GM19351 (cell line): Measurements from ENCODE around the gene CEP70.
A peak's percentile ranks its signal among the peaks of the same experiment; 100 is the strongest.
"Not testable (repeated sequence)": the region's sequence is repeated elsewhere in the genome, so short reads cannot be mapped to it uniquely, and the experiment has no call there.

Experiments
- ATAC-seq: cut with Tn5 transposase; IDR thresholded peaks from one replicate; pipeline ENCODE4 v1.9.1; 2021; ENCODE audit warnings: mild to moderate bottlenecking, moderate library complexity; ENCODE audit not compliant: unreplicated experiment

Gene CEP70, protein sequence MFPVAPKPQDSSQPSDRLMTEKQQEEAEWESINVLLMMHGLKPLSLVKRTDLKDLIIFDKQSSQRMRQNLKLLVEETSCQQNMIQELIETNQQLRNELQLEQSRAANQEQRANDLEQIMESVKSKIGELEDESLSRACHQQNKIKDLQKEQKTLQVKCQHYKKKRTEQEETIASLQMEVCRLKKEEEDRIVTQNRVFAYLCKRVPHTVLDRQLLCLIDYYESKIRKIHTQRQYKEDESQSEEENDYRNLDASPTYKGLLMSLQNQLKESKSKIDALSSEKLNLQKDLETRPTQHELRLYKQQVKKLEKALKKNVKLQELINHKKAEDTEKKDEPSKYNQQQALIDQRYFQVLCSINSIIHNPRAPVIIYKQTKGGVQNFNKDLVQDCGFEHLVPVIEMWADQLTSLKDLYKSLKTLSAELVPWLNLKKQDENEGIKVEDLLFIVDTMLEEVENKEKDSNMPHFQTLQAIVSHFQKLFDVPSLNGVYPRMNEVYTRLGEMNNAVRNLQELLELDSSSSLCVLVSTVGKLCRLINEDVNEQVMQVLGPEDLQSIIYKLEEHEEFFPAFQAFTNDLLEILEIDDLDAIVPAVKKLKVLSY

DNA sequence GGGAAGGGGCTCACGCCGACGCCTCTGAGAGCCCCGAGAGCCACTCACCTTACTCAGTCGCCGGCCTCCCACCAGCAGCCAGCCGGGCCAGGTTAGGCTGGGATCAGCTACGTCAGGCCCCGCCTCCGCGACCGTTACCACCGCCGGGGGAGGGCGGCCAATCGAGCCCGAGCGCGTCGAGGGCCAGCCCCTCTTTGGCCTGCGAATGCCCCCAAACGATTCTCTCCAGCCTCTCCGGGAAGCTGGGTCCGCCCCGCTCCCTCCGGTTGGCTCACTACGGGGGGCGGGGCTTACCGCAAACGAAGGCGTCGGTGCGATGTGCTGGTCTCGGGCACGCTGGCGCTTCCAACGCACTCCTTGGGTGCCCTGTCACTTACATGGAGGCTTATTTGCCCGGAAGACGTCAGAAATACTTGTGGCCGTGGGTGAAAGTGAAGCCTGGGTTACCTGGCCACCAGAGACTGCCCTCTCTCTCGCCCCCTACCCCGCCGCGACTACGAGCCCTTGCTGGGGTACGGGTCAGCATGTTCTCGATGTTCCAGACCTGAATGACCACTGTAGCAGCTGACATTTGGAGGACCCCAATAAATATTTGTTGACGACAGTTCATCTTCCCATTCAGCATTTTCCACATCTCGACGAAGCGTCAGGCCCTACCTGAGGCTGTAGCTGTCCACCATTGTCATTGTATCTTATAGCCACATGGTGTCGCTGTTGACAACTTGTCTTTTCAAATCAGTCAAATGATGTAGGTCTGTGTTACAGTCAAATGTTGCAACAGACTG lies at the start of gene CEP70:
TSS of gene CEP70 (minus strand) at position 111 of the 785 bp plus-strand sequence. CDS start 21,333 bp downstream, outside the sequence.
- ATAC-seq: peak; percentile 82

DNA sequence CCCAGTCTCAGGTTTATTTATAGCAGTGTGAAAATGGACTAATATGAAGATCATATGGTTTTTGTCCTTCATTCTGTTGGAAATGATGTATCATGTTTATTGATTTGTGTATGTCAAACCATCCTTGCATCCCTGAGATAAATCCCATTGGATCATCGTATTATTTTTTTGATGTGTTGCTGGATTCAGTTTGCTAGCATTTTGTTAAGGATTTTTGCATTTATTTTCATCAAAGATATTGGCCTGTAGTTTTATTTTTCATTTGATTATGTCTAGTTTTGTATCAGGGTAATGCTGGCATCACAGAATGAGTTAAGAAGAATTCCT lies 48.8 kb upstream of the CEP70 start:
- ATAC-seq: no peak

DNA sequence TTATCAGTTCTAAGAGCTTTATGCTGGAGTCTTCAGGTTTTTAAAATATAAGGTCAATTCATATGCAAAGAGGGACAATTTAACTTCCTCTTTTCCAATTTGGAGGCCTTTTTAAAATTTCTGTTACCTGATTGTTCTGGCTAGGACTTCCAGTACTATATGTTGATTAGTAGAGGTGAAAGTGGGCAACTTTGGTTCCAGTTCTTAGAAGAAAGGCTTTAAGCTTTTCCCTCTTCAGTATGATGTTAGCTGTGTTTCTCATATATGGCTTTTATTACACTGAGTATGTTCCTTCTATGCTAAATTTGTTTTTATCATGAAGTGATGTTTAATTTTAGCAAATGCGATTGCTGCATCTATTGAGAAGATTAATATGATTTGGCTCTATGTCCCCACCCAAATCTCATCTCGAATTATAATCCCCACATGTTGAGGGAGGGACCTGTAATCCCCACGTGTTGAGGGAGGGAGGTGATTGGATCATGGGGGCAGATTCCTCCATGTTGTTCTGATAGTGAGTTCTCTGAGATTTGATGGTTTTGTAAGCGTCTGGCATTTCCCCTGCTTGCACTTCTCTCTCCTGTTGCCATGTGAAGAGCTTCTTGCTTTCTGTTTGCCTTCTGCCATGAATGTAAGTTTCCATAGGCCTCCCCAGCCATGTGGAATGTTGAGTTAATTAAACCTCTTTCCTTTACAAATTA lies 48.3 kb upstream of the CEP70 start:
- ATAC-seq: no peak

DNA sequence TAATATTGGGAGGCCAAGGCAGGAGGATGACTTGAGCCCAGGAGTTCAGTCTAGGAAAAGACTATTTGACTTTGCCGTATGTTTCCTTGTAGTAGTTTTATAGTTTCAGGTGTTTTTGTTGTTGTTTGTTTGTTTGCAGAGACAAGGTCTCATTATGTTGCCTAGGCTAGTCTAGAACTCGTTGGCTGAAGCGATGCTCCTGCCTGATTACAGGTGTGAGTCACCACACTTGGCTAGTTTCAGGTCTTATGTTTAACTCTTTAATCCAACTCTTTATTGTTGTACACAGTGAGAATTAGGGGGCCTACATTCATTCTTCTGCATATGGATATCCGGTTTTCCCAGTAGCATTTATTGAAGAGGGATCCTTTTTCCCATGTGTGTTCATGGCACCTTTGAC lies 46.5 kb upstream of the CEP70 start:
- ATAC-seq: no peak

DNA sequence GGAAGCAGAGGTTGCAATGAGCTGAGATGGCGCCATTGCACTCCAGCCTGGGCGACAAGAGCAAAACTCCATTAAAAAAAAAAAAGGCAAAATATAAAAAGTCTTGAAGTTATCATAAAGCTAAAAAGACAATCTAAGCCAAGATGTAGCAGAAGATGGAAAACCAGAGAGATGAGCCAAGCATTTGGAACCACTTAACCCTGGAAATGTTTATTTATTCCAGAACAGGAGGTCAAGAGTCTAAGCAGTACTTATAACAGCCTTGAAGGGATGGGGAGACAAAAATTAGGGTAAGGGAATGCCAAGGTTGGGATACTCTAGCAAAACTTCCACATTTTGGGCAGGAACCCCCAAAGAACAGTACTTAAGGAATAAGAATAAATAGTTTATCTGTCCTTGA lies 44.6 kb upstream of the CEP70 start:
- ATAC-seq: no peak

DNA sequence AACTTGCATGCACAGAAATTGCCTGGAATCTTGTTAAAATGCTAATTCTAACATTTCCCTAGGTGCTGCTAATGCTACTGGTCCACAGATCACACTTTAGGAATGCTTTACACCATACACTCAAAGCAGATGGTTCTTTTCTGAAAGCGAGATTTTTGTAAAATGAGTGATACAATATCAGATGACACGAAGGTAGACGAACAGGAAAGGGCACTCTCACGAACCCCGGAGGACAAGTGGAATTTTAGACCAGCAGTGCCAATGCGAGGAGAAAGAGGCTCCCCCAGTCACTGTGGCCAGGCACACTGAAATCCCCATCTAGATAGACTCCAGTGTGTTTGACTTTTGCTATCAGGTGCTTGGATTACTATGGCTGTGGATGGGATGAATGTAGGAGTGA lies 35.5 kb upstream of the CEP70 start:
- ATAC-seq: no peak

DNA sequence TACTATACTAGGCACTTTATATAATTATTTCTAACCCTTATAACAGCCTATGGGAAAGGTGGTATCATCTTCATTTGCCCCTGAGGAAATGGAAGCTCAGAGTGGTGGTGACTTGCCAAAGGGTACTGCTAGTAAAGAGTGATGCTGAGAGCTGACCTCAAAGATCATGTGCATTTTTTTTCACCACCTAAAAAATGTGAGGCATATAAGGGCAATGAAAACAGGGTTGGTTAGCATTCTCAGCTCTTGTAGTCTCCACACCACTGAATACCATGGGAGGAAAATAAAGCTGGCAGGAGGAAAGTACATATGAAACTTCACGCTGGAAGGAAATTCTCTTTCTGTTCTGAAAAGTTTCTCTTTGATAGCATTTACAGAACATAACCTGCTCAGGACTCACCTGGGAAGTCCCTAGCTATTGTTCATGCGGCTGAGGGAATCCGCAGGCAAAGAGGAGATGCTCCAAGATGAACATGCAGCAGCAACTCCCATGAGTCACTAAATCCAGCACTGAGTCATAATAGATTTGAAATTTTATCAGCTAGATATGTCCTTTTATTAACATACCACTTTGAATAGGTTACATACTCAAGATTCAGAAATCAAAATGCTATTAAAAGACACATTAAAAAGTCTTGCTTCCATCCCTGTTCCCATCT lies 31.8 kb upstream of the CEP70 start:
- ATAC-seq: no peak

DNA sequence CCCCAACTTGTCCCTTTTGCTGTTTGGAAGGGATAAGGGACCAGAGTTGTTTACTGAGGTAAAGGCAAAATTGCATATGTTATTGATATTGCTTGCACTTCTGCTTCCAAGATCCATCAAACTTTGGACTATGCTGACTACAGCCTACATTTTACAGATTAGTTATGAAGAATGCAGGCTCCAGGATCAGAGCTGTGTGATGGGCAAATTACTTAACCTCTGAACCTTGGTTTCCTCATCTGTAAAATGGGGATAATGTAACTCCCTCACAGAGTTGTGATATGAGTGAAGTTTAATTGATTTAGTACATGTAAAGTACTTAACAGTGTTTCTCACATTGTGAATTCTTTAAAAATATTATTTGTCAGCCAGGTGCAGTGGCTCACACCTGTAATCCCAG lies 30.5 kb upstream of the CEP70 start:
- ATAC-seq: no peak

DNA sequence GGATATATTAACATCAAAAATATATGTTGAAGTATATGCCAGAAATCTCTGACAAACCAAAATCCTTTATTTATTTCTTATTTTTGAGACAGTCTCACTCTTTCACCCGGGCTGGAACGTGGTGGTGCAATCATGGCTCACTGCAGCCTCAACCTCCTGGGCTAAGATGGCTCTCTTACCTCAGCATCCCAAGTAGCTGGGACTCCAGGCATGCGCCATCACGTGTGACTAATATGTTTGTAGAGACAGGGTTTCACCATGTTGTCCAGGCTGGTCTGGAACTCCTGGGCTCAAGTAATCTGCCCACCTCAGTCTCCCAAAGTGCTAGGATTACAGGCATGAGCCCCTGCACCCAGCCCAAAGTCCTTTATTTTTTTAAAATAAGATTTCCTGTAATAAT lies 26.4 kb upstream of the CEP70 start:
- ATAC-seq: no peak

DNA sequence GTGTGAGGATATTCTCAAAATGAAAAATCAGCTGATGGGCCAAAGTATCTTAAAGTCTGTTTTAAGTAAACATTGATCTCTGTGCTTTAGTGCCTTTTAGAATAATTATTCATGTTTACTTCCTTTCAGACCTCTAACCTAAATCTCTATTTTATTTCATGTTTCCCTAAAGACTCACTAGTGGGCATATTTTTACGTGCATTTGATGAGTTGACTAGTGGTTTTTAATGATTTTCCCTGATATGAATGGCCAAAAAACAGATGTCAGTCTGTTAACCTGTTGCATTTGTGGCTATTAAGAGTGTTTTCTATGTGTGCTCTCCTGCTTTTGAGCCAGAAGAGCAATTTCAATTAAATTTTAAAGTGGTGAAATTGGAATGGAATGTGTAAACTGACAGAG lies 21.4 kb upstream of the CEP70 start:
- ATAC-seq: no peak

DNA sequence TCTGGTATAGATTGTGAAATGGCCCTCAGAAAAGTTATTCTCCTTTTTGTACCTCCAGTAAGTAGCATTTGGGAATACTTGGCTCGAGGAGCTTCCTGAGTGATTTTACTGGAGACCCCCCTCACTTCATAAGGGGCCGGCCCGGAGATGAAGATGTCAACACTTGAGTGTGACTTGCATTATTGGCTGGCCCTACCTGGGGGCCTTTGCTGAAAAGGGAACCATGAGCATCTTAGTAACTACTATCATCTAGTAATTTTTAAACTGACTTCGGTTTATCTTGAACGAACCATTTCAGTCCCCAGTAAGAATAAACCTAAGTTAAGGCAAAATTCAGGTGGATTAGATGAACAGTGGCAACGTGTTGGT lies 15.8 kb upstream of the CEP70 start:
- no peak for ATAC-seq

DNA sequence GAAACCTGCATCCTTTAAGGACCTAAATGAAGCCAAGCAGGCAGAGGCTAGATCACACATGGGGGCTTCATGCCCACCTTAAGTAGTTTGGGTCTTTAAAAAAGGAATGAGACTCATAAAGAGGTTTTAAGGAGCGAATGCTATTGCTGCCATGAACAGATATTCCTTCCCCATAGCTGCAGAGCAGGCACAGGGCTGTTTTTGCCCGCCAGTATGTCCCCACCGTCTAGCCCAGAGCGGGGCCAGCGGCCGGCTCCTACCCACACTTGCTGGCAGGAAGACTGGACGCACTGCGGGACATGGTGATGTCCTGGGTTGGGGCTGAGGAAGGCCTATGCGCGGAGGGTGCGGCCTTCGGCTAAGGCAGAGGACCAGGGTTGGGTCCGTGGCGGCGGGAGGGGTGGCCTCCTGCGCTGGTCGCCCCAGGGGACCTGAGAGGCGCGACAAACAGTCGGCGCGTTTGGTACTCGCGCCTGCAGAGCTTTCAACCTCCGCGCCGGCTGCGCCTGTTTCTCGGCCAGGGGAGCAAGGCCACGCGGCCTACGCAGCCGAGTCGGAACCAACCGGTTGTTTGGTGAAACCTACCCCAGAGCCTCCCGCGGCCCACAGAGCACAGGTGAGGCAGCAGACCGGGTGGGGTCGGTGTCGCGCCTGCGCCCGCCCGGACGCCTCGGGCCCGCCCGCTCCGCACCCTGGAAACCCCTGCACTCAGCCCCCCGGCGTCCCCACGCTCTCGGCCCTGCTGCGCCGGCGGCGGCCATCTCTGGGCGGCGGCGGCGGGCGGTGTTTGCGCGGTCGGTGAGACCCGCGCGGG lies 14.5 kb upstream of the CEP70 start, which contains the start of gene FAIM:
TSS of gene FAIM (plus strand) at position 450 of the 814 bp plus-strand sequence. CDS start 10,956 bp downstream, outside the sequence.
- peak; percentile 73 for ATAC-seq

DNA sequence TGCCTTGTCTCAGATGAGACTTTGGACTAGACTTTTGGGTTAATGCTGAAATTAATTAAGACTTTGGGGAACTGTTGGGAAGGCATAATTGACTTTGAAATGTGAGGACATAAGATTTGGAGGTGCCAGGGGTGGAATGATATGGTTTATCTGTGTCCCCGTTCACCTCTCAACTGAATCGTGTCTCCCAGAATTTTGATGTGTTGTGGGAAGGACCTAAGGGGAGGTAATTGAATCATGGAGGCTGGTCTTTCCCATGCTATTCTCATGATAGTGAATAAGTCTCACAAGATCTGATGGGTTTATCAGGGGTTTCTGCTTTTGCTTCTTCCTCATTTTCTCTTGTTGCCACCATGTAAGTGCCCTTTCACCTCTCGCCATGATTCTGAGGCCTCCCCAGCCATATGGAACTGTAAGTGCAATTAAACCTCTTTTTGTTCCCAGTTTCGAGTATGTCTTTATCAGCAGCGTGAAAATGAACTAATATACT lies 10.1 kb upstream of the CEP70 start:
- ATAC-seq: not testable (repeated sequence)

DNA sequence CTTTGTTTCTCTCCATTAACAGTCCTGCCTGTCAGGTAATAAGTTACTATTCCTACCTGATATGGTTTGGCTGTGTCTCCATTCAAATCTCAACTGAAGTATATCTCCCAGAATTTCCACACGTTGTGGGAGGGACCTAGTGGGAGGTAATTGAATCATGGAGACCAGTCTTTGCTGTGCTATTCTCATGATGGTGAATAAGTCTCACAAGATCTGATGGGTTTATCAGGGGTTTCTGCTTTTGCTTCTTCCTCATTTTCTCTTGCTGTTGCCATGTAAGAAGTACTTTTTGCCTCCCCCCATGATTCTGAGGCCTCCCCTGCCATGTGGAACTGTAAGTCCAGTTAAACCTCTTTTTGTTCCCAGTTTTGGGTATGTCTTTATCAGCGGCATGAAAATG lies 7.6 kb upstream of the CEP70 start:
- not testable (repeated sequence) for ATAC-seq

DNA sequence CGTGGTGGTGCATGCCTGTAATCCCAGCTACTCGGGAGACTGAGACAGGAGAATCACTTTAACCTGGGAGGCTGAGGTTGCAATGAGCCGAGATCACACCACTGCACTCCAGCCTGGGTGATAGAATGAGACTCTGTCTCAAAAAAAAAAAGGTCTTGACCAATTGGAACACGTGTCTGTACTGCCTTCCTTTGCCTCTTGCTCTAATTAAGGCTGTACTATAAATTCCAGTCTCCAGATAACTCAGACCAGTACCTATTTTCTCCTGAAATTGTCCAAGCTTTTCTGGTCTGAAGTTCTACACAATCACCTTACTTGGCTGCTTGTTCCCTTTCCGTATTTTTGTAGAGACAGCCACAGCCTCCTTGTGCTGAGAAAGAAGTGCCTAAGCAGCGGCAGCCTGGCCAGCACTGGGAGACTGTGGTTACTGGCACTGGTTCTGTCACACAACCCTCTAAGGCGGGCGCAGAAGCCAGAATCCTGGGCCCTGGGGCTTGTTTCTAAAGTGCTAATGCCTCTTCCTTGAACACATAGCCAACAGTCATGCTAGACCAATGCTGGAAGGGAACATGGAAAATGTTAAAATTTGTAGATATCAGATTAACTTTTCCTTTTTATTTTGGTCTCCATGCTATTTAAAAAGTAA lies 6.2 kb upstream of the CEP70 start:
- ATAC-seq: no peak

DNA sequence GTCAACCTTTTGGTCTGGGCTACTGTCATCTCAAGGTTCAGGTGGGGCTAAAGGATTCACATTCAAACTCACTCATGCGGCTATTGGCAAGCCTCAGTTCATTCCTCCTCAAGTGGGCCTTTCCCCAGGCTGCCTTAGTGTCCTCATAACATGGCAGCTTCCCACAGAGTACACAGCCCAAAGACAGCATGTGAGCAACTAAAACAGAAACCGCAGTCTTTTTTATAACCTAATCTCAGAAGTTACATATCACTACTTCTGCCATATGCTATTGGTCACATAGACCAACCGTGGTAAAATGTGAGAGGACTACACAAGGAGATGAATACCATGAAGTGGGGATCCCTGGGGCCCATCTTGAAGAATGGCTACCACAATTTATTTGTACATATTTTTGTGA lies 4.5 kb upstream of the CEP70 start:
- ATAC-seq: no peak

DNA sequence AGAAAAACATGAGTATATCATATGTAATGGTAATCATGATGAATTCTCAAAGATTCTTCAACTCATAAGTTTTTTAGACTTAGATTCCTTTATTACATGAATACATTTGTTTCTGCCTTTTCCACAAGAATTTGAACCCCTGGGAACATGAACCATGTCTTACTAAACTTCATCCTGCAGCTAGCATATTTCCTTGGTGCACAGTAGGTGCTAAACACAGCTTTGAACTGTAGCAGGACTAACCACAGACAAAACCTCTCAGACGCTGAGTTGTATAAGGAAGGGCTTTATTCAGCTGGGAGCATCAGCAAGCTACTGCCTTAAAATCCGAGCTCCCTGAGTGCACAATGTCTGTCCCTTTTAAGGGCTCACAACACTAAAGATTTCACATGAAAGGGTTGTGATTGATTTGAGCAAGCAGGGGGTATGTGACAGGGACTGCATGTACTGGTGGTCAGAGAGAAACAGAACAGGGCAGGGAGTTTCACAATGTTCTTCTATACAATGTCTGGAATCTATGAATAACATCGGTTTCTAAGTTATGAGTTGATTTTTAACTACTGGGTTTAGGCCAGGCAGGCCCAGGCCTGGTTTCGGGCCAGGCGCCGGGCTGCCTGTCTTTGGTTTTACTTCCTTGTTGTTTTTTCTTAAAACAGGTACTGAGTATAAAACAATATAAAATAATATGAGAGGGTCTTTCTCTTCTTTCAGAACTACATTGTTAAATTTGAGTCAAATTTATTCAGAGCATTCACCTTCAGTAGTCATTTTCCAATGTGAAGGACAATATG lies 3.3 kb upstream of the CEP70 start:
- not testable (repeated sequence) for ATAC-seq

DNA sequence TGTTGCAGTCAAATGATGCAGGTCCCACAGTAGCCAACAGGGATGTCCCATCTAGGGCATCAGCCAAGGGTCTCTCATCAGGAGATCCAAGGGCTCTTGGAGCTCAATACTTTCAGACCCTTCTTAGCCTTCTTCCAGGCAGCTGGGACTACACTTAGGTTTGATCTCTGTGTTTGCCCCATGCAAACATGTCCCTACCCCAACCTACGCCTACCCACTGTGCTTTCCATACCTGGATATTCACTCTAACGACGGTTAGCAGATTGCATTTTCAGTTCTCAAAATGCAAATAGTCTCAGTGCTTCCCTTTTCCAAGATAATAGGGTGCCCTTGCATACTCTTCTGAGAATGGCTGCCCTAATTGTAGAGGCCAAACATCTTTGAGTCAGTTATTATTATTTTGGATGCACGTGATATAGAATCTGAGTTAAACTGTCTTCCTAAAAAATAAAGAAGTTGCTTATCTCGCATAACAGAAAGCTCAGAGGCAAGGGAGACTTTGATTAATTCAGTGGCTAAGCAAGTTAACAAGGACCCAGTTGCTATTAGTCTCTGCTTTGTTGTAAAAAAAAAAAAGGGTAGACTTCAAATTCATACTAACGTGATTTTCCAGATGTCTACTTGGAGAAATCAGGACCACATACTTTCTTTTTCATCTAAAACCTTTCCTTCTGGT lies 1.0 kb upstream of the CEP70 start:
- peak; percentile 7 for ATAC-seq
